HepG2 (cell line): ENCODE results near the gene APOLD1. TPM values are rescaled to one million over a fixed set of nuclear protein-coding genes. Genes with fewer than 3 reads are reported as not detected.

ENCODE experiments used
- DMTF1 ChIP-seq: sonication (generic); formaldehyde crosslinking; IDR thresholded peaks from 2 replicates; pipeline ENCODE4 v1.4.0; 2020; ENCODE audit warnings: mild to moderate bottlenecking, missing genetic modification reagents
- E2F1 ChIP-seq: sonication (generic); formaldehyde crosslinking; IDR thresholded peaks from 2 replicates; pipeline ENCODE4 v1.5.0; 2020; ENCODE audit warnings: missing genetic modification reagents
- NAIF1 ChIP-seq: sonication (generic); formaldehyde crosslinking; IDR thresholded peaks from 2 replicates; pipeline ENCODE4 v1.5.0; 2020; ENCODE audit warnings: mild to moderate bottlenecking, missing genetic modification reagents, borderline replicate concordance
- PHF20 ChIP-seq: sonication (generic); formaldehyde crosslinking; IDR thresholded peaks from 2 replicates; pipeline ENCODE4 v1.5.0; 2020; ENCODE audit warnings: mild to moderate bottlenecking, missing genetic modification reagents
- TEAD3 ChIP-seq: optimal IDR thresholded peaks from 2 replicates; pipeline ENCODE3; 2016; ENCODE audit warnings: borderline replicate concordance
- ZNF740 ChIP-seq: sonication (generic); formaldehyde crosslinking; IDR thresholded peaks from 2 replicates; pipeline ENCODE4 v1.4.0; 2020; ENCODE audit warnings: missing genetic modification reagents
- polyA plus RNA-seq, 8 experiments: library from polyadenylated mRNA; depleted of rRNA in 3 of 8; stranded (reverse) in 7 of 8; unstranded in 1 of 8; fragments of >200 nt; fragmentation: Illumina TruSeq in 4 of 8; extraction: Trizol in 4 of 8; gene quantifications; 2 replicates each; pipeline versions ENCODE4 v1.2.1 to v1.2.3, GENCODE V29; 2011 to 2016; ENCODE audit warnings: low read depth in 4 of 8, missing spikeins in 1 of 8, mixed read lengths in 1 of 8; ENCODE audit not compliant: insufficient read depth in 1 of 8
- total RNA-seq, 5 experiments: library from RNA; depleted of rRNA; stranded (reverse); fragments of >200 nt; fragmentation: Illumina TruSeq; extraction: Trizol; gene quantifications; 2 replicates each; pipeline ENCODE4 v1.2.3, GENCODE V29; 2016; ENCODE audit warnings: low read depth in 1 of 5
- TF ChIP-seq, protein P1 (sequence below): sonication (generic); formaldehyde crosslinking; IDR thresholded peaks from 2 replicates; pipeline ENCODE4 v1.4.0; 2020; ENCODE audit warnings: missing genetic modification reagents, borderline replicate concordance
- TF ChIP-seq, protein P2 (sequence below): sonication (generic); formaldehyde crosslinking; IDR thresholded peaks from 2 replicates; pipeline ENCODE4 v1.4.0; 2020; ENCODE audit warnings: missing genetic modification reagents, mild to moderate bottlenecking, borderline replicate concordance

The APOLD1 gene
- total and polyA plus RNA-seq, 2 of the 13 experiments (the other 11 are each of a cell fraction or from before 2014, with no cell fraction given), result 0.20 to 0.84 TPM

- TF ChIP-seq, protein P1, sequence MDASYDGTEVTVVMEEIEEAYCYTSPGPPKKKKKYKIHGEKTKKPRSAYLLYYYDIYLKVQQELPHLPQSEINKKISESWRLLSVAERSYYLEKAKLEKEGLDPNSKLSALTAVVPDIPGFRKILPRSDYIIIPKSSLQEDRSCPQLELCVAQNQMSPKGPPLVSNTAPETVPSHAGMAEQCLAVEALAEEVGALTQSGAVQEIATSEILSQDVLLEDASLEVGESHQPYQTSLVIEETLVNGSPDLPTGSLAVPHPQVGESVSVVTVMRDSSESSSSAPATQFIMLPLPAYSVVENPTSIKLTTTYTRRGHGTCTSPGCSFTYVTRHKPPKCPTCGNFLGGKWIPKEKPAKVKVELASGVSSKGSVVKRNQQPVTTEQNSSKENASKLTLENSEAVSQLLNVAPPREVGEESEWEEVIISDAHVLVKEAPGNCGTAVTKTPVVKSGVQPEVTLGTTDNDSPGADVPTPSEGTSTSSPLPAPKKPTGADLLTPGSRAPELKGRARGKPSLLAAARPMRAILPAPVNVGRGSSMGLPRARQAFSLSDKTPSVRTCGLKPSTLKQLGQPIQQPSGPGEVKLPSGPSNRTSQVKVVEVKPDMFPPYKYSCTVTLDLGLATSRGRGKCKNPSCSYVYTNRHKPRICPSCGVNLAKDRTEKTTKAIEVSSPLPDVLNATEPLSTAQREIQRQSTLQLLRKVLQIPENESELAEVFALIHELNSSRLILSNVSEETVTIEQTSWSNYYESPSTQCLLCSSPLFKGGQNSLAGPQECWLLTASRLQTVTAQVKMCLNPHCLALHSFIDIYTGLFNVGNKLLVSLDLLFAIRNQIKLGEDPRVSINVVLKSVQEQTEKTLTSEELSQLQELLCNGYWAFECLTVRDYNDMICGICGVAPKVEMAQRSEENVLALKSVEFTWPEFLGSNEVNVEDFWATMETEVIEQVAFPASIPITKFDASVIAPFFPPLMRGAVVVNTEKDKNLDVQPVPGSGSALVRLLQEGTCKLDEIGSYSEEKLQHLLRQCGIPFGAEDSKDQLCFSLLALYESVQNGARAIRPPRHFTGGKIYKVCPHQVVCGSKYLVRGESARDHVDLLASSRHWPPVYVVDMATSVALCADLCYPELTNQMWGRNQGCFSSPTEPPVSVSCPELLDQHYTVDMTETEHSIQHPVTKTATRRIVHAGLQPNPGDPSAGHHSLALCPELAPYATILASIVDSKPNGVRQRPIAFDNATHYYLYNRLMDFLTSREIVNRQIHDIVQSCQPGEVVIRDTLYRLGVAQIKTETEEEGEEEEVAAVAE (CRISPR knock-in tag), result no peak
- TF ChIP-seq NAIF1 (CRISPR knock-in tag) (no peak), TEAD3 (CRISPR knock-in tag) (no peak), E2F1 (CRISPR knock-in tag) (no peak), ZNF740 (CRISPR knock-in tag) (no peak), DMTF1 (CRISPR knock-in tag) (no peak), PHF20 (CRISPR knock-in tag) (no peak)
- TF ChIP-seq, protein P2, sequence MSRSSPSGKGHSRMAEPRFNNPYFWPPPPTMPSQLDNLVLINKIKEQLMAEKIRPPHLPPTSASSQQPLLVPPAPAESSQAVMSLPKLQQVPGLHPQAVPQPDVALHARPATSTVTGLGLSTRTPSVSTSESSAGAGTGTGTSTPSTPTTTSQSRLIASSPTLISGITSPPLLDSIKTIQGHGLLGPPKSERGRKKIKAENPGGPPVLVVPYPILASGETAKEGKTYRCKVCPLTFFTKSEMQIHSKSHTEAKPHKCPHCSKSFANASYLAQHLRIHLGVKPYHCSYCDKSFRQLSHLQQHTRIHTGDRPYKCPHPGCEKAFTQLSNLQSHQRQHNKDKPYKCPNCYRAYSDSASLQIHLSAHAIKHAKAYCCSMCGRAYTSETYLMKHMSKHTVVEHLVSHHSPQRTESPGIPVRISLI (CRISPR knock-in tag), result no peak
These were observed 13.9 kb downstream of the APOLD1 start (continued) for GRCh38 chr12:12799163-12799920.
